Ishikawa (cell line): ENCODE data around the gene PTPN2.

Source experiments
- CEBPB ChIP-seq: IDR thresholded peaks from 2 replicates; pipeline ENCODE4 v1.6.1; 2012
- EGR1 ChIP-seq: IDR thresholded peaks from 2 replicates; pipeline ENCODE4 v1.6.1; 2012
- EP300 ChIP-seq: IDR thresholded peaks from 2 replicates; pipeline ENCODE4 v1.6.1; 2012; ENCODE audit warnings: borderline replicate concordance
- FOXM1 ChIP-seq: IDR thresholded peaks from 2 replicates; pipeline ENCODE4 v1.6.1; 2012; ENCODE audit warnings: low read depth, borderline replicate concordance
- NFIC ChIP-seq: IDR thresholded peaks from 2 replicates; pipeline ENCODE4 v1.6.1; 2012
- RAD21 ChIP-seq: IDR thresholded peaks from 2 replicates; pipeline ENCODE4 v1.6.1; 2012; ENCODE audit warnings: low read depth
- REST ChIP-seq: IDR thresholded peaks from 2 replicates; pipeline ENCODE4 v1.6.1; 2012; ENCODE audit warnings: low read depth, mild to moderate bottlenecking
- TAF1 ChIP-seq: IDR thresholded peaks from 2 replicates; pipeline ENCODE4 v1.6.1; 2012; ENCODE audit warnings: low read depth, mild to moderate bottlenecking
- TCF12 ChIP-seq: IDR thresholded peaks from 2 replicates; pipeline ENCODE4 v1.6.1; 2012; ENCODE audit warnings: low read depth
- YY1 ChIP-seq: IDR thresholded peaks from 2 replicates; pipeline ENCODE4 v1.6.1; 2012; ENCODE audit warnings: low read depth
- TF ChIP-seq, protein P1 (sequence below): IDR thresholded peaks from 2 replicates; pipeline ENCODE4 v1.6.1; 2012

- no peak for TF ChIP-seq FOXM1
- no peak for TF ChIP-seq EP300
- TF ChIP-seq TAF1, result no peak
- no peak for TF ChIP-seq TCF12
- no peak for TF ChIP-seq NFIC
- no peak for TF ChIP-seq CEBPB
- no peak for TF ChIP-seq REST
- TF ChIP-seq RAD21, result no peak
- TF ChIP-seq YY1, result no peak
- TF ChIP-seq, protein P1, sequence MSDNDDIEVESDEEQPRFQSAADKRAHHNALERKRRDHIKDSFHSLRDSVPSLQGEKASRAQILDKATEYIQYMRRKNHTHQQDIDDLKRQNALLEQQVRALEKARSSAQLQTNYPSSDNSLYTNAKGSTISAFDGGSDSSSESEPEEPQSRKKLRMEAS, result no peak
- TF ChIP-seq EGR1, result no peak
Observed at GRCh38 chr18:12774982-12775381, 109.1 kb downstream of the PTPN2 start.
